Stimulated activated CD4-positive, alpha-beta T cell treated with anti-CD3 and anti-CD28 coated beads, Interleukin-12 subunit alpha, Interleukin-12 subunit beta, amount 100 ng/mL, for 4 hours (primary cell): ENCODE data around the gene IRF2.
"Not testable (repeated sequence)": the region's sequence is repeated elsewhere in the genome, so short reads cannot be mapped to it uniquely, and the experiment has no call there.

Experiments used
- DNase-seq: peaks from one replicate; pipeline ENCODE4 v3.0.0-alpha.2; 2020

IRF2 gene

GRCh38 chr4:184385705-184386141 is 88.6 kb downstream of the IRF2 start:
- no peak for DNase-seq

GRCh38 chr4:184384810-184385557 is 89.4 kb downstream of the IRF2 start:
- no peak for DNase-seq

- no peak for DNase-seq
Measured at GRCh38 chr4:184384056-184384809, 90.1 kb downstream of the IRF2 start.

- DNase-seq, result no peak
Measured at GRCh38 chr4:184383497-184384055, 90.8 kb downstream of the IRF2 start.

GRCh38 chr4:184382189-184382846 is 92.0 kb downstream of the IRF2 start:
- DNase-seq, result no peak

GRCh38 chr4:184380707-184381106 is 93.6 kb downstream of the IRF2 start:
- DNase-seq, result no peak

- DNase-seq, result not testable (repeated sequence)
Measured at GRCh38 chr4:184380214-184380613, 94.1 kb downstream of the IRF2 start.

- no peak for DNase-seq
Measured at GRCh38 chr4:184376923-184377322, 97.4 kb downstream of the IRF2 start.

- no peak for DNase-seq
Measured at GRCh38 chr4:184376126-184376838, 98.1 kb downstream of the IRF2 start.

GRCh38 chr4:184375623-184376022 is 98.7 kb downstream of the IRF2 start:
- DNase-seq, result not testable (repeated sequence)

- DNase-seq, result no peak
Measured at GRCh38 chr4:184375027-184375426, 99.3 kb downstream of the IRF2 start.

- DNase-seq, result no peak
Measured at GRCh38 chr4:184373886-184374405, 100.4 kb downstream of the IRF2 start.

GRCh38 chr4:184371390-184371787 is 103.0 kb downstream of the IRF2 start:
- DNase-seq, result no peak

GRCh38 chr4:184370711-184371389 is 103.5 kb downstream of the IRF2 start:
- no peak for DNase-seq

- no peak for DNase-seq
Measured at GRCh38 chr4:184369871-184370270, 104.5 kb downstream of the IRF2 start.

GRCh38 chr4:184368731-184369130 is 105.6 kb downstream of the IRF2 start:
- DNase-seq, result no peak

GRCh38 chr4:184368290-184368689 is 106.1 kb downstream of the IRF2 start:
- no peak for DNase-seq

- no peak for DNase-seq
Measured at GRCh38 chr4:184364100-184364921, 110.0 kb downstream of the IRF2 start.

- no peak for DNase-seq
Measured at GRCh38 chr4:184363258-184363657, 111.1 kb downstream of the IRF2 start.

- DNase-seq, result no peak
Measured at GRCh38 chr4:184362396-184362795, 112.0 kb downstream of the IRF2 start.

GRCh38 chr4:184361443-184361842 is 112.9 kb downstream of the IRF2 start:
- DNase-seq, result no peak
